Right ventricle myocardium superior (tissue), 1 donor: ENCODE results near the gene C1orf21. TPM values are rescaled to one million over a fixed set of nuclear protein-coding genes. Genes with fewer than 3 reads are reported as not detected.
"Not testable (repeated sequence)": the region's sequence is repeated elsewhere in the genome, so short reads cannot be mapped to it uniquely, and the experiment has no call there.

Experiments used
- ATAC-seq: fragments of 200-7000 bp; cut with Tn5 transposase; one replicate; pipeline ENCODE4 v1.9.1; 2020; ENCODE audit warnings: mild to moderate bottlenecking; ENCODE audit not compliant: poor library complexity
- DNase-seq: peaks from one replicate; pipeline ENCODE4 v3.0.0-alpha.2; 2020
- intact Hi-C: fragments of 100-400 bp; cut with DNase I; formaldehyde crosslinking; loops from one replicate; pipeline ENCODE4 v1.11.2; 2022
- long read RNA-seq: library from polyadenylated mRNA; unstranded; transcript quantifications from one replicate; pipeline ENCODE4 v2.0.0, GENCODE V29; 2021
- total RNA-seq: library from RNA; stranded (reverse); fragmentation: NEBNext Ultra II Directional; extraction: Animal tissue kit (Norgen Biotek cat#: 25700); gene quantifications from one replicate; pipeline ENCODE4 v1.2.1, GENCODE V29; 2021
- donor health status: DM: no; HTN: yes; CAD: no; lungs with severe emphysema.

The C1orf21 gene, protein sequence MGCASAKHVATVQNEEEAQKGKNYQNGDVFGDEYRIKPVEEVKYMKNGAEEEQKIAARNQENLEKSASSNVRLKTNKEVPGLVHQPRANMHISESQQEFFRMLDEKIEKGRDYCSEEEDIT
- 47.6 TPM for total RNA-seq
- long read RNA-seq, full-length matches to known transcripts, result 92 of 99 reads
- long read RNA-seq, partial matches to known transcripts, result 0 of 99 reads
- long read RNA-seq, other reads (novel, unspliced or antisense), result 7 of 99 reads

- DNase-seq (peak; percentile 94), ATAC-seq (peak; percentile 96)
- intact Hi-C loops, result loop anchor here (2.0 to 10.0 kb wide), 2 partner anchors 176 to 278 kb away; no protein-coding TSS in a partner anchor
Observed at GRCh38 chr1:184386312-184387068, at the start of gene C1orf21. Gene C1orf21 (plus strand): TSS chr1:184387029. CDS start chr1:184477510, 90,481 bp downstream.

GRCh38 chr1:184337865-184338264 lies 49.0 kb upstream of the C1orf21 start:
- intact Hi-C loops, ATAC-seq, DNase-seq: not testable (repeated sequence)

- ATAC-seq, result no peak
- intact Hi-C loops, result no loop called here
- no peak for DNase-seq
Observed at GRCh38 chr1:184340984-184341383, 45.8 kb upstream of the C1orf21 start.

DNA sequence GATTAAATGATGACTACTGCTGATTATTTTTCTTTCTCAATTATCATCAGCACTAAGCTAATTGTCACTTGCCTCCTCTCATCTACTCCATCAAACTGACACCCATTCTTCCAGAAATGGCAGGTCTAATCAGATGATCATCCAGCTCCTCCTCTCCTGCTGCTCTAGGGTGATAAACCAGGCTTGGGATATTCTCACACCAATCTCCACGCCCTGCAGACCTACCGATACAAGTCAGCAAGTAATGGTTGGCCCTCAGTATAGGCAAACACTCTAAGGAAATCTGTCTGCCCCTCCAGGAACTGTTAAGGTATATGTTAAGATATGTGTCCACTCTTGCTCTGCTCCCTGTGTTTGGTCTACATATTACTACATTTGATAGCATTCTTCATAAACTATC lies 36.3 kb upstream of the C1orf21 start:
- DNase-seq, result no peak
- intact Hi-C loops, result no loop called here
- no peak for ATAC-seq

DNA sequence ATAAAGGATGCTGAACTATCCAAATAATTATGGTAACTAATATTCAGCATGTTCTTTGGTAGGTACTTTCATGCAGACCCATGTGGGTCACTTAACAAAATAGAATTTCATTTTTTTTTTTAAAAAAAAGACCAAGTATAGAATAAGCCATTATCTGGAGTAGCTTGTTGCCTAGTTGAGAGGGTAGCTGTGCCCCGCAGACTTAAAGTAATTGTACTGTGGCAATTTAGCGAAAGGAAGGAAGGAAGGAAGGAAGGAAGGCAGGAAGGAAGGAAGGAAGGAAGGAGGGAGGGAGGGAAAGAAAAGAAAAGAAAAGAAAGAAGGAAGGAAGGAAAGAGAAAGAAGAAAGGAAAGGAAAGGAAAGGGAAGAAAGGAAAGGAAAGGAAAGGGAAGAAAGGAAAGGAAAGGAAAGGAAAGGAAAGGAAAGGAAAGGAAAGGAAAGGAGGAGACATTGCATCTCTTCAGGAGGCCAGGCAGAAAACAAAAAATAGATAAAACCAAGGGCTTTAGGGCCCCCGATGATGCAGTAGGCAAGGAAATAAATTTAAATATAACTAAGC lies 35.3 kb upstream of the C1orf21 start:
- DNase-seq (no peak), ATAC-seq (no peak)
- intact Hi-C loops, result no loop called here

- no peak for DNase-seq
- no peak for ATAC-seq
- intact Hi-C loops, result no loop called here
Observed at GRCh38 chr1:184352776-184353175, 34.1 kb upstream of the C1orf21 start.

GRCh38 chr1:184354719-184355118 lies 32.1 kb upstream of the C1orf21 start:
- ATAC-seq (no peak), DNase-seq (no peak)
- intact Hi-C loops, result no loop called here

DNA sequence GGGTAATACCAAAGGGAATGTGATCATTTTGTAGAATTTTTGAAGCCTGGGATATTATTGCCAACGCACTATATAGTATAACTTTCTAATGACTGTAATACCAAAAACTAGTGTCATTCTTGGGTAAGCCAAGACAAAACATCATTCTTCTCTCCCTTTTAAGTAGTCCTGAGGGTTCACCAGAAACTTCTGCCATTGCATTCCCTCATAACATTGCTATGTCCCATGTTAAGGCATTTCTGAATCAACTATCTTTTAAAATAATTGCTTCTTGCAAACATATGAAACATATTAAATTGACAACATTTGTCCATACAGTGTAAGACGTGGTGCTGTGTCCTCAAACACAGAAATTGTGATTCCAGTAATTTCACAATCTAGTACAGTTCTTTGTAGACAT lies 29.9 kb upstream of the C1orf21 start:
- intact Hi-C loops, result no loop called here
- ATAC-seq (no peak), DNase-seq (no peak)

DNA sequence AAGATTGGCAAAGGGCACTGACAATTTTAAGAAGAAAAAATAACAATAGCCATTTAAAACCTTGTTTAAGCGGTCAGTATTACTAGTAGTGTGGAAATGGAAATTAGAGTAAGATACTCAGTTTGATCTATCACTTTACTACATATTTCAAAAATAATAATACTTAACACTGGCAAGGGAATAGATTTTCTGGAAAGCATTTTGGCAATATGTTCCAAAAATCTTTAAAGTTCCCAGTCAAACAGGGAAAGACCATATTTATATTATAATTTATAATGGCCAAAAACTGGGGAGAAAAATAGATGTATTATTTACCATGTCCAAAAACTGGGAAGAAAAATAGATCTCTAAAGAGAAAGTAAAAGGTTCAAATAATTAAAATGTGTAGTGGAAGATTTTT lies 28.6 kb upstream of the C1orf21 start:
- intact Hi-C loops, result no loop called here
- DNase-seq (no peak), ATAC-seq (no peak)

DNA sequence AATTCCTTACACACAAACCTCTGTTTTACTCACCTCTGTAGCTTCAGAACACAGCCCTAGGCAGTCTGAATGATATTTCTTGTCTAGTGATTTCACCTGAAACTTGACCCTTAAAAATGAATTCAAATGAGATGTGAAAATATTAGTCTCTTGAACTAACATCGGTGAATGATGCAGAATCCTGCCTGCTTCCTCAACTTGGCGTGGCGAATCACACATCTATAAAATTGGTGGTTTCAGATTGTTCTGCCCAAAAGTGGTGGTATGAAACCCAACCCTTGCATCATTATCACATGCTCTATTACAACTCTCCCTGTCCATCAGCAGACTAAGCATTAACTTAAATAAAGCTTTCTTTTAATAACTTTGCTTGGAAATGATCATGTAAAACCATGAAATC lies 26.9 kb upstream of the C1orf21 start:
- intact Hi-C loops, result no loop called here
- ATAC-seq, result no peak

DNA sequence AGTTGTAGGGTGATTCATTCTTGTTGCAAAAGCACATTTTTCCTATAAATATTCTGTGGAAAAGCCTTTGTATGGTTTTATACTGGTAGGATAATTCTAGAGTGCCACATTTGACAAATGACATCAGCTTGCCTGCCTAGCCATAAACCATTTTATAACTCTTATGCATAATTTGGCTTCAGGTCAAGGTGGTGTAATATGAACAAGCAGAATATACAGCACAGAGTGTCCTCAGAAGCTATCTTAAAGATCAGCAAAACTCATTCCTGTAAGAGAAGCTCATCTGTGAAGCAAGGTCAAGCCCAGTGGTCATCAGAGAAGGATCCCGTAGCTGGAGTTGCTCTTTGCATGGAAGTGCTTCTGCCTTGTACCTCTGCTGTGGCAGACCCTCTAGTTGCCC lies 24.0 kb upstream of the C1orf21 start:
- ATAC-seq (no peak), DNase-seq (no peak)
- intact Hi-C loops, result no loop called here

More for the DNA sequence above, 26.9 kb upstream of the C1orf21 start:
- DNase-seq, result no peak

DNA sequence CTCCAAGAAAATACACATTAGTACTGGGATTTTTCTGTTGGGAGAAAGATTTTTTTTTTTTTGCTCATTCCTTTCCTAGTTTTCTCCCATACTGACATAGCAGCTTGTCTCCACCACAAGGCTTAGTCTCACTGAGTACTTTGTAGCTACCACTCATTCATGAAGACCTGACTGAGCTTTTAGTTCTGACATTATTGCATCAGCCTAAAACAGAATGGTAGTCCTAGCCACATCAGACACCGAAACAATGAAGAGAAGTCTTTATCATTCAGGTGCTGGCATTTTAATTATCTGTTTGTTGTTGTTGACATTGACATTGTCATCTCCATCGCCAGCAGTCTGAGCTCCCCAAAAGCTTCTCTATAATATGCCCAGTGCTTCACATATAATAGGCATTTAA lies 21.1 kb upstream of the C1orf21 start:
- DNase-seq (no peak), ATAC-seq (no peak)
- intact Hi-C loops, result no loop called here

GRCh38 chr1:184366997-184367396 lies 19.8 kb upstream of the C1orf21 start:
- DNase-seq (no peak), ATAC-seq (no peak)
- intact Hi-C loops, result no loop called here

GRCh38 chr1:184367427-184368038 lies 19.3 kb upstream of the C1orf21 start:
- no peak for ATAC-seq
- intact Hi-C loops, result no loop called here
- no peak for DNase-seq

DNA sequence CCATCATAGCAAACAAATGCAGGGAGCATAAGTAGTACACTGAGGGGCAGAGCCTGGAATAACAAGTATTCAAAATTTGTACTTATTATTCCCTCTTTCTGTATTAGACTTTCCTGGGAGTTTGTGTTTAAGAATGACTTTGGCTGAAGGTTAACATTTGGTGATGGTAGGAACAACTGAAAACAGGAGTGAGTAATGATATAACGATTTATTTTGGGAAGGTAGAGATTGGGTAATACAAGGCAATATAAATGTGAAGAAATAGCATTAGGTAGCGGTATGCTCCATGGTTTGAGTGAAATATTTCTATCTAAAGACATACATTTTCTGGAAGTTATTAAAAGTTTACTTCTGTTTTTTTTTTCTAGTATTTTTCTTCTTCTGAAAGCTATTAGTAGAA lies 18.5 kb upstream of the C1orf21 start:
- ATAC-seq (no peak), DNase-seq (no peak)
- intact Hi-C loops, result no loop called here

- no peak for DNase-seq
- intact Hi-C loops, result no loop called here
- ATAC-seq, result no peak
Observed at GRCh38 chr1:184370850-184371249, 16.0 kb upstream of the C1orf21 start.

GRCh38 chr1:184373155-184373554 lies 13.7 kb upstream of the C1orf21 start:
- DNase-seq, result no peak
- ATAC-seq, result peak; percentile 74
- intact Hi-C loops, result no loop called here

DNA sequence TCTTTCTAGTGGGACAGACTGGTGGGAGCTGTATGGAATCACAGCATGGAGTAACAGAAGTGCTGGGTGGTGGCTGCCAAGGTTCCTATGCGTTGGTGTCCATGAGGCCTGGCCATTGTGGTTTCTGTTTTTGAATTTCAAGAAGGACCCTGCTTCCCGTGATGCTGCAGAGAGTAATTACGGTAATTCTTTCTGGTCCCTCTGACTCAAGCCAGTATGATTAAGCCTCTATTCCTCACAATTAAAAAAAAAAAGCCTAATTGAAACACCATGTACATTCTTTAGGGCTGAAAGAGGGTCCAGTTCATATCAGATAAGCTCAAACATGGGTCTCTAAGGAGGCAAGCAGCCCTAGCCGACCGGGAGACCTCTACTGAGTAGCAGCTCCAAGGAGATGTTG lies 10.5 kb upstream of the C1orf21 start:
- intact Hi-C loops, result no loop called here
- DNase-seq, result no peak
- ATAC-seq, result no peak

DNA sequence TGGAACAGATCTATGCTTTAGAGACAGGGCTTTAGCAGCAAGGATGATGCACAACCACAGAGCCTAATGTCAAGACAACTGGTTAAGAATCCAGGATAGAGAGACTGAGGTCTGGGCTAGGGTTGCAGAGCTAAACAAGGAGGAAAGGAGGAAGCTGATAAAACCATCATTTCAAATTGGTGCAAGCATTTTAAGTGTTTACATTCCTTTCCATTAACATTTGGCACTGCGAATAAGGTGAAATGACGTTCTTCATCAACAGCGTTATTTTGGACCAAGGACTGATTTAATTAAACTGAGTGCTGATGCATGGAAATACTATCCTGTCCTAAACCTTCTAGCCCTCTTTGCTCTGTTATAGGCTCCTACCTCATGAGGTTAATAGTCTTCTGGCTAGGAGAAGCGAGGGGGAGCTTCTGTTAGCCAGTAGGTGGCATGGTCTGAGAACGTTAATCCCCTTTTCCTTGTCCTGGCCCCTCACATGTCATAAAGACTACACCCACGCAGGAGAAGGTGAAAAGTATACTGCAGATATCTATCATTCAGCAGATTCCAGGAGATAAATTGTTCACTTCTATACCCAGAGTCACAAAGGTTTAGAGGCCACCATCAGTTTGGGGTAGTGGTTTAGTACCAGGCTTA lies 7.6 kb upstream of the C1orf21 start:
- intact Hi-C loops, result no loop called here
- ATAC-seq, result peak; percentile 57
- DNase-seq, result no peak
